Measurements from ENCODE around the gene PAFAH1B1.
A peak's percentile ranks its signal among the peaks of the same experiment; 100 is the strongest.

The PAFAH1B1 gene

DNA sequence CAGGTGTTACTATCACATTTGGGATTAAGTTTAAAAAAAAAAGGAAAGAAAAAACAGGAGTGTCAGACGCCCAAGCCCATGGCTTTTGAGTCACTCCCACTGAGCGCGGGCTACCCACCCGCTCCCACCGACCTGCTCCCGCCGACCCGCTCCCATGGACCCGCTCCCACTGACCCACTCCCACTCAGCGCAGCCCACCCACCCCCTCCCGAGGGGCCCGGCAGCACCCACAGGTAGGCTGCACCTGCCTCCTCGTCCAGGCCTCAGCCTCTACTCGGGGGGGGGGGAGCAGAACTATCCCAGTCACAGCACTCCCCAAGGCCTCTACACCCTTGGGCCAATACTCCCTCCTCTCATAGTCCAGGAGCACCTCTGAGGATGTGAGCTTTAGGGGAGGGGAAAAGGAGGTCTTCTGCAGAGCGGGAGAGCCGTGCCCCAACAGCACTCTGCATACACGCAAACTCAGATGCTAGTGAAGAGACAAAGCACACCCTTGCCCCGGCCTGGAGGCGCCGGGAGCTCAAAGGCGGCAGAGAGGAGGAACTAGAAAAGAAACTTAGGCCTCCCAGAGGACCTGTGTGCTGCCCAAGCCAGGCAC is 115.2 kb downstream of the PAFAH1B1 start:
- Histone ChIP-seq H3K79me2 (ENCODE audit: low read length) (peaks cover 89% of the 10 kb centered on the region), H3K27ac (ENCODE audit: low read length) (peak overlapping the region; percentile 68), H3K9me3 (ENCODE audit: insufficient read depth, low read length) (no peaks in the 10 kb centered on the region), H4K20me1 (ENCODE audit: insufficient read depth, low read length) (peaks cover 62% of the 10 kb centered on the region), H2AFZ (ENCODE audit: low read depth, low read length) (no peak overlapping the region), H3K9ac (ENCODE audit: low read length) (peak overlapping the region; percentile 87), H3K4me2 (ENCODE audit: low read length) (peak overlapping the region; percentile 94), H3K4me1 (ENCODE audit: low read length) (peaks cover 16% of the 10 kb centered on the region), H3K36me3 (replicated peaks; ENCODE audit: low read depth, low read length) (no peaks in the 10 kb centered on the region), H3K27me3 (ENCODE audit: low read depth, low read length) (no peaks in the 10 kb centered on the region), H3K4me3 (ENCODE audit: low read length) (peak overlapping the region; percentile 99)
- TF ChIP-seq, protein P1, sequence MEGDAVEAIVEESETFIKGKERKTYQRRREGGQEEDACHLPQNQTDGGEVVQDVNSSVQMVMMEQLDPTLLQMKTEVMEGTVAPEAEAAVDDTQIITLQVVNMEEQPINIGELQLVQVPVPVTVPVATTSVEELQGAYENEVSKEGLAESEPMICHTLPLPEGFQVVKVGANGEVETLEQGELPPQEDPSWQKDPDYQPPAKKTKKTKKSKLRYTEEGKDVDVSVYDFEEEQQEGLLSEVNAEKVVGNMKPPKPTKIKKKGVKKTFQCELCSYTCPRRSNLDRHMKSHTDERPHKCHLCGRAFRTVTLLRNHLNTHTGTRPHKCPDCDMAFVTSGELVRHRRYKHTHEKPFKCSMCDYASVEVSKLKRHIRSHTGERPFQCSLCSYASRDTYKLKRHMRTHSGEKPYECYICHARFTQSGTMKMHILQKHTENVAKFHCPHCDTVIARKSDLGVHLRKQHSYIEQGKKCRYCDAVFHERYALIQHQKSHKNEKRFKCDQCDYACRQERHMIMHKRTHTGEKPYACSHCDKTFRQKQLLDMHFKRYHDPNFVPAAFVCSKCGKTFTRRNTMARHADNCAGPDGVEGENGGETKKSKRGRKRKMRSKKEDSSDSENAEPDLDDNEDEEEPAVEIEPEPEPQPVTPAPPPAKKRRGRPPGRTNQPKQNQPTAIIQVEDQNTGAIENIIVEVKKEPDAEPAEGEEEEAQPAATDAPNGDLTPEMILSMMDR (IDR thresholded peaks at IDR 0.05; ENCODE audit: low read depth, low read length), result no peak
- TF ChIP-seq EZH2phosphoT487 (IDR thresholded peaks at IDR 0.05; ENCODE audit: low read depth), result no peak

DNA sequence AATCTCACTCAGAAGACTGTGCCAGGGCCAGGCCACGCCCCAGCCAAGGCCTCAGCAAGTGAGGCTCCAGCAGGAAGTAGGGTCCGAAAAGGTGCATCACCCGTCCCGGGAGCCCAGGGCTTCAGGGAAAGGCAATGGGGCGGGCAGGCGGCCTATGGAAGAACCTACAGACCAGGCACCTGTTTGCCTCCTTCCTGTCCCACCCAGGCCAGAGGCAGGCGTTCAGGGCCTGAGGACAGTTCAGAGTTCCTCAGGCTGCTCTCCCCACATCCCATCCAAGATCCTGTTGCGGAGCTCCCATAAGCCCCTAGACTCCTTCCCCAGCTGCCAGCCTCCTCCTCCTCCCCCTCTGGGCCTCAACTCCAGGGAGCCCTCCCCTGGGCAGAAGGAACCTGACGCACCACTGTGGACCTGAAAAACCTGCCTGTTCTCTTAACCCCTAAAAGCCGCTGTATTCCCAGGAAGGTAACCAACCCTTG is 115.8 kb downstream of the PAFAH1B1 start:
- Histone ChIP-seq H3K79me2 (ENCODE audit: low read length) (peaks cover 87% of the 10 kb centered on the region), H4K20me1 (ENCODE audit: insufficient read depth, low read length) (peaks cover 62% of the 10 kb centered on the region), H3K9me3 (ENCODE audit: insufficient read depth, low read length) (no peaks in the 10 kb centered on the region), H3K4me2 (ENCODE audit: low read length) (peak overlapping the region; percentile 94), H3K27ac (ENCODE audit: low read length) (peak overlapping the region; percentile 68), H2AFZ (ENCODE audit: low read depth, low read length) (no peak overlapping the region), H3K36me3 (replicated peaks; ENCODE audit: low read depth, low read length) (no peaks in the 10 kb centered on the region), H3K27me3 (ENCODE audit: low read depth, low read length) (no peaks in the 10 kb centered on the region), H3K4me3 (ENCODE audit: low read length) (peak overlapping the region; percentile 99), H3K4me1 (ENCODE audit: low read length) (peaks cover 16% of the 10 kb centered on the region), H3K9ac (ENCODE audit: low read length) (peak overlapping the region; percentile 87)
- TF ChIP-seq EZH2phosphoT487 (IDR thresholded peaks at IDR 0.05; ENCODE audit: low read depth), result no peak
- TF ChIP-seq, protein P1 (IDR thresholded peaks at IDR 0.05; ENCODE audit: low read depth, low read length), result no peak

DNA sequence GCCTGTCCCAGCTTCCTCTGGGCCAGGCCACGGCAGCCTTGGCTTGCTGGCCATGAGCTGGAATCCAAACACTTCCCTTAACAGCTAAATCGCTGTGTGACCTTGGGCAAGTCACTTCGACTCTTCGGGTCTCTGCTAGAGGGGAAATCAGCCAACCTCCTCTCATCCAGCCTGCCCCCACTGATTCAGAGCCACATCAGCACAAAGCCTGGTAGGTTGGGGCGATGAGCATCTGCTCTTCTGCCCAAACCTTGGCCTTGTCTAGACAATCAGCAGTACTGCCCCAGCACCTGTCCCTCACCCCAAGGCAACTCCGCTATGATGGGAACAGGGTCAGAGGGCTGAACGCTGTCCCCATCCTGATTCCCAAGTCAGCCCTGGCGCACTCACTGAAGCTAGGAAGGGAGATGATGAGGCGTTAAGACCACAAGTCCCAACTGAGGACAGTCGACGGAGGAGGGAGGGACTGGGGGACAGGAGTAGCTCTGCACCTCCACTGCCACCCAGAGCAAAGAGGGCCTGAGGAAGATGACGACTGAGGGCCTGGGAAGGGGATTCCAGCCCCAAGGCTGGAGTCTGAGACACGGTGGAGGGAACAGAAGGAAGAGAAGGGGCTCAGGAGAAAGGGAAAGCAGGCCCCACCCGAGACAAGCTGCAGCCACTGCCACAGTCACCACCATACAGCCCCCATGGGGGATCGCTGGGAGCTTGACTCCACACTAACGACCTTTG is 116.8 kb downstream of the PAFAH1B1 start:
- Histone ChIP-seq H3K4me1 (ENCODE audit: low read length) (peaks cover 16% of the 10 kb centered on the region), H3K36me3 (replicated peaks; ENCODE audit: low read depth, low read length) (no peaks in the 10 kb centered on the region), H3K4me3 (ENCODE audit: low read length) (peak overlapping the region; percentile 99), H3K79me2 (ENCODE audit: low read length) (peaks cover 77% of the 10 kb centered on the region), H3K27me3 (ENCODE audit: low read depth, low read length) (no peaks in the 10 kb centered on the region), H3K27ac (ENCODE audit: low read length) (peak overlapping the region; percentile 68), H2AFZ (ENCODE audit: low read depth, low read length) (no peak overlapping the region), H4K20me1 (ENCODE audit: insufficient read depth, low read length) (peaks cover 55% of the 10 kb centered on the region), H3K4me2 (ENCODE audit: low read length) (peak overlapping the region; percentile 94), H3K9ac (ENCODE audit: low read length) (peak overlapping the region; percentile 87), H3K9me3 (ENCODE audit: insufficient read depth, low read length) (no peaks in the 10 kb centered on the region)
- TF ChIP-seq, protein P1 (IDR thresholded peaks at IDR 0.05; ENCODE audit: low read depth, low read length), result no peak
- no peak for TF ChIP-seq EZH2phosphoT487 (IDR thresholded peaks at IDR 0.05; ENCODE audit: low read depth)

Measured in OCI-LY3 (cell line).